Liver (tissue), 9 donors: ENCODE measurements around the gene KLHL24. TPM values are rescaled to one million over a fixed set of nuclear protein-coding genes. Genes with fewer than 3 reads are reported as not detected.

Experiments
- DNase-seq: peaks from one replicate; pipeline ENCODE4 v3.0.0-alpha.2; 2017; ENCODE audit warnings: low spot score
- H3K27ac ChIP-seq, 2 donors: one replicate each; pipeline ENCODE4 v1.7.0; 2013; ENCODE audit warnings: inconsistent platforms in 2 of 2, low read length in 2 of 2, control low read depth in 1 of 2, low read depth in 1 of 2, mild to moderate bottlenecking in 1 of 2
- H3K27me3 ChIP-seq, 4 donors: one replicate each; pipeline versions ENCODE4 v1.6.1 to v1.7.0; 2013; ENCODE audit warnings: low read length in 3 of 4, inconsistent platforms in 1 of 4, mild to moderate bottlenecking in 1 of 4, moderate library complexity in 1 of 4; ENCODE audit not compliant: control insufficient read depth in 4 of 4, insufficient read depth in 4 of 4
- H3K36me3 ChIP-seq, 4 donors: one replicate each; pipeline versions ENCODE4 v1.6.1 to v1.7.0; 2013; ENCODE audit warnings: low read length in 3 of 4, mild to moderate bottlenecking in 3 of 4, low read depth in 1 of 4, moderate library complexity in 1 of 4; ENCODE audit not compliant: control insufficient read depth in 4 of 4, insufficient read depth in 3 of 4
- H3K4me1 ChIP-seq, 4 donors: one replicate each; pipeline versions ENCODE4 v1.6.1 to v1.7.0; 2013; ENCODE audit warnings: low read length in 3 of 4, mild to moderate bottlenecking in 3 of 4, moderate library complexity in 1 of 4; ENCODE audit not compliant: control insufficient read depth in 4 of 4, insufficient read depth in 4 of 4
- H3K4me3 ChIP-seq, 3 donors: one replicate each; pipeline versions ENCODE4 v1.6.1 to v1.7.0; 2013; ENCODE audit warnings: low read length in 3 of 3, control low read depth in 1 of 3, low read depth in 1 of 3, mild to moderate bottlenecking in 1 of 3
- H3K9ac ChIP-seq, 2 donors: one replicate each; pipeline ENCODE4 v1.7.0; 2013; ENCODE audit warnings: low read length in 2 of 2, mild to moderate bottlenecking in 2 of 2, moderate library complexity in 2 of 2, control low read depth in 1 of 2, low read depth in 1 of 2
- H3K9me3 ChIP-seq, 4 donors: one replicate each; pipeline versions ENCODE4 v1.6.1 to v1.7.0; 2013; ENCODE audit warnings: low read length in 3 of 4; ENCODE audit not compliant: control insufficient read depth in 4 of 4
- ATF3 ChIP-seq: IDR thresholded peaks from 2 replicates; pipeline ENCODE4 v1.6.1; 2016; ENCODE audit warnings: antibody characterized with exemption
- CTCF ChIP-seq: fragments of 150-350 bp; IDR thresholded peaks from 2 replicates; pipeline ENCODE4 v1.5.1; 2017; ENCODE audit warnings: improper control_type of control experiment, low read depth, low read length; ENCODE audit not compliant: missing input control
- EGR1 ChIP-seq, 2 donors: IDR thresholded peaks; 2 replicates each; pipeline ENCODE4 v1.6.1; 2016 to 2018; ENCODE audit warnings: antibody characterized with exemption in 2 of 2, low read depth in 2 of 2
- FOXA1 ChIP-seq: IDR thresholded peaks from 2 replicates; pipeline ENCODE4 v1.6.1; 2016; ENCODE audit warnings: antibody characterized with exemption
- FOXA2 ChIP-seq: IDR thresholded peaks from 2 replicates; pipeline ENCODE4 v1.6.1; 2016; ENCODE audit warnings: antibody characterized with exemption
- GABPA ChIP-seq, 2 donors: IDR thresholded peaks in 1 of 2; conservative IDR thresholded peaks in 1 of 2; 2 replicates each; pipeline ENCODE4 v1.6.1; 2016; ENCODE audit warnings: antibody characterized with exemption in 2 of 2, mild to moderate bottlenecking in 1 of 2, moderate library complexity in 1 of 2
- HNF4A ChIP-seq, 2 donors: conservative IDR thresholded peaks; 2 replicates each; pipeline ENCODE4 v1.6.1; 2016; ENCODE audit warnings: antibody characterized with exemption in 2 of 2, mild to moderate bottlenecking in 2 of 2
- HNF4G ChIP-seq: IDR thresholded peaks from 2 replicates; pipeline ENCODE4 v1.6.1; 2016; ENCODE audit warnings: antibody characterized with exemption
- JUND ChIP-seq, 2 donors: IDR thresholded peaks; 2 replicates each; pipeline ENCODE4 v1.6.1; 2016; ENCODE audit warnings: antibody characterized with exemption in 2 of 2
- MAX ChIP-seq: IDR thresholded peaks from 2 replicates; pipeline ENCODE4 v1.6.1; 2016; ENCODE audit warnings: antibody characterized with exemption
- NR2F2 ChIP-seq: IDR thresholded peaks from 2 replicates; pipeline ENCODE4 v1.6.1; 2016; ENCODE audit warnings: antibody characterized with exemption
- RAD21 ChIP-seq, 2 donors: IDR thresholded peaks; 2 replicates each; pipeline ENCODE4 v1.6.1; 2016; ENCODE audit warnings: antibody characterized with exemption in 2 of 2, mild to moderate bottlenecking in 2 of 2
- REST ChIP-seq: IDR thresholded peaks from 2 replicates; pipeline ENCODE4 v1.6.1; 2016; ENCODE audit warnings: antibody characterized with exemption, mild to moderate bottlenecking
- RXRA ChIP-seq, 2 donors: IDR thresholded peaks; 2 replicates each; pipeline ENCODE4 v1.6.1; 2017 to 2018; ENCODE audit warnings: antibody characterized with exemption in 2 of 2, mild to moderate bottlenecking in 1 of 2
- SP1 ChIP-seq: IDR thresholded peaks from 2 replicates; pipeline ENCODE4 v1.6.1; 2018; ENCODE audit warnings: antibody characterized with exemption, mild to moderate bottlenecking
- TAF1 ChIP-seq: conservative IDR thresholded peaks from 2 replicates; pipeline ENCODE4 v1.6.1; 2016; ENCODE audit warnings: antibody characterized with exemption, mild to moderate bottlenecking
- YY1 ChIP-seq: IDR thresholded peaks from 2 replicates; pipeline ENCODE4 v1.6.1; 2016; ENCODE audit warnings: antibody characterized with exemption, mild to moderate bottlenecking
- ZBTB33 ChIP-seq: IDR thresholded peaks from 2 replicates; pipeline ENCODE4 v1.6.1; 2016; ENCODE audit warnings: antibody characterized with exemption
- WGBS: extraction: QIAGEN DNeasy Blood & Tissue Kit; methylation state at CpG from one replicate; pipeline ENCODE4 v1.1.7; 2013; 5-methylcytosine and 5-hydroxymethylcytosine counted together
- polyA plus RNA-seq, 2 donors: library from polyadenylated mRNA; stranded (reverse) in 1 of 2; unstranded in 1 of 2; fragments of 200-250 nt in 1 of 2; fragments of >200 nt in 1 of 2; fragmentation: Nextera tagmentation in 1 of 2; extraction: Ambion mirVana in 1 of 2; gene quantifications; one replicate each; pipeline versions ENCODE4 v1.2.1 to v1.2.3, GENCODE V29; 2013 to 2015
- total RNA-seq, 2 donors: library from RNA; depleted of rRNA; stranded (reverse); fragments of >200 nt; gene quantifications; one replicate each; pipeline ENCODE4 v1.2.3, GENCODE V29; 2014
- donor health status: healthy.
- donor health status: healthy.
- donor health status: healthy.
- donor health status: healthy.
- donor health status: healthy.

KLHL24 gene
- total and polyA plus RNA-seq, 4 donors = 6.4 to 81.8 (median 18.4) TPM

GRCh38 chr3:183653209-183654064 is 18.0 kb downstream of the KLHL24 start:
- Histone ChIP-seq H3K4me1 (no peaks in the 10 kb centered on the region), H3K4me3 (peak overlapping the region in 1 of 3 donors; percentile 42), H3K9me3 (peaks cover 8 to 20% (median 9%) of the 10 kb centered on the region in 4 donors), H3K36me3 (peaks cover 6 to 59% (median 28%) of the 10 kb centered on the region in 4 donors), H3K27me3 (no peaks in the 10 kb centered on the region), H3K27ac (no peak overlapping the region), H3K9ac (no peak overlapping the region)
- TF ChIP-seq JUND (IDR thresholded peaks at IDR 0.05) = no peak
- TF ChIP-seq TAF1 = no peak
- TF ChIP-seq FOXA1 = no peak
- no peak for TF ChIP-seq FOXA2
- peak in 1 of 2 donors; percentile 53 for TF ChIP-seq RXRA (IDR thresholded peaks at IDR 0.05)
- TF ChIP-seq HNF4A (conservative IDR thresholded peaks at IDR 0.05) = peak; percentile 74 to 76
- TF ChIP-seq SP1 = peak; percentile 19
- no peak for TF ChIP-seq EGR1 (IDR thresholded peaks at IDR 0.05; ENCODE audit: low read depth in 2 of 2)
- no peak for TF ChIP-seq GABPA (IDR thresholded peaks at IDR 0.05 in 1 of 2, conservative IDR thresholded peaks at IDR 0.05 in 1 of 2)
- TF ChIP-seq NR2F2 = no peak
- TF ChIP-seq HNF4G = no peak
- TF ChIP-seq CTCF = no peak
- no peak for TF ChIP-seq YY1
- no peak for TF ChIP-seq ZBTB33
- TF ChIP-seq REST = no peak
- TF ChIP-seq RAD21 (IDR thresholded peaks at IDR 0.05) = no peak
- no peak for TF ChIP-seq ATF3
- TF ChIP-seq MAX = no peak
- 85% methylated on average over 6 of the region's 6 CpGs for WGBS
- DNase-seq = no peak
